Chondrocyte (in vitro differentiated cells): ENCODE measurements around the gene PCBD1. TPM values are rescaled to one million over a fixed set of nuclear protein-coding genes. Genes with fewer than 3 reads are reported as not detected.
A peak's percentile ranks its signal among the peaks of the same experiment; 100 is the strongest.

Experiments used
- DNase-seq: peaks from one replicate; pipeline ENCODE4 v3.0.0; 2021; ENCODE audit warnings: mixed read lengths, low spot score
- H3K27ac Mint-ChIP-seq: one replicate; pipeline ENCODE4 v1.8.0; 2021; ENCODE audit warnings: mild to moderate bottlenecking, moderate library complexity, mixed read lengths; ENCODE audit not compliant: unreplicated experiment
- H3K27me3 Mint-ChIP-seq: 2 replicates; pipeline ENCODE4 v1.8.0; 2021; ENCODE audit warnings: low read depth, mixed read lengths
- H3K36me3 Mint-ChIP-seq: 2 replicates; pipeline ENCODE4 v1.8.0; 2021; ENCODE audit warnings: low read depth, mixed read lengths
- H3K4me1 Mint-ChIP-seq: 2 replicates; pipeline ENCODE4 v1.8.0; 2021; ENCODE audit warnings: low read depth, mild to moderate bottlenecking, mixed read lengths
- H3K4me3 Mint-ChIP-seq: one replicate; pipeline ENCODE4 v1.8.0; 2021; ENCODE audit warnings: mild to moderate bottlenecking, moderate library complexity, mixed read lengths; ENCODE audit not compliant: unreplicated experiment
- H3K9me3 Mint-ChIP-seq: 2 replicates; pipeline ENCODE4 v1.8.0; 2021; ENCODE audit warnings: low read depth, mixed read lengths
- total RNA-seq: library from RNA; stranded (reverse); gene quantifications from 3 replicates; pipeline ENCODE4 v1.2.1, GENCODE V29; 2021
- TF ChIP-seq, protein P1 (sequence below): fragments of 200-600 bp; sonication (generic); IDR thresholded peaks from 2 replicates; pipeline ENCODE4 v1.5.0; 2021; ENCODE audit warnings: antibody characterized with exemption, mild to moderate bottlenecking, moderate library complexity

Gene PCBD1
- total RNA-seq, 1 donor from 2014 or later, result 49.3 TPM

DNA sequence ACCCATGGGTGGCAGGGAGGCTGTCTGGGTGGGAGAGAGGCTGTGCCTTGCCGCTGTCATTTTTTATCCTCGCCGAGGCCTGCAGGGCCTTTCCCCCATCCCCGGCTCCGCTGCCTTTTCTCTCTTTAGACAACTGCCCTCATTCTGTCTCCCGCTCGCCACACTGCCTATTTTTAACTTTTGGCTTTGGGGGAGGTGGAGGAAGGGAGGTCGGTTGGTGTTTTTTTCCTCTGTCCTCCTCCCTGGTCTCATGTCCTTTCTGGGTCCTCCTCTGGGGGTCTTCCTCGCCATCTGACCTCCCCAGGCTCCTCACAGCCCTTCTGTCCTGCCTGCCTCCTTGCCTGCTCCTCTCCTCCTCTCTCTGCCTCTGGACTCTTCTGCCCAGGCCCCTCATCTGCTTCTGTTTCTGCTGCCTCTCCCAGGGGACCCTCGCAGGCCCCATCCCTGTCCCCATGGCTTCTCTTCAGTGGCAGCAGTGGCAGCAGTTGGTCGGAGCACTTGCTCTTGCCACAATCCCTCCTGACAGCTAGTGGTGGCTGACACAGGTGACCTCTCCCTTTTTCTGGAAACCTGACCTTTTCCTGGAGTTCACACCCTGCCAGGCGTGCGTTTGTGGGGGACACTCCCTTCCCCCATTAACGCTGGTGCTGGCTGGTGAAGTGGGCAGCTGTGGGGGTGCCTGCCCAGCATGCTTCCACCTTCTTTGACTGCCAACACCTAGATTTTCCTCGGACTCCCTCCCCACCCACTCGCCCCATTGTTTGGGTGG is 19.5 kb upstream of the PCBD1 start:
- DNase-seq, result no peak
- TF ChIP-seq, protein P1, sequence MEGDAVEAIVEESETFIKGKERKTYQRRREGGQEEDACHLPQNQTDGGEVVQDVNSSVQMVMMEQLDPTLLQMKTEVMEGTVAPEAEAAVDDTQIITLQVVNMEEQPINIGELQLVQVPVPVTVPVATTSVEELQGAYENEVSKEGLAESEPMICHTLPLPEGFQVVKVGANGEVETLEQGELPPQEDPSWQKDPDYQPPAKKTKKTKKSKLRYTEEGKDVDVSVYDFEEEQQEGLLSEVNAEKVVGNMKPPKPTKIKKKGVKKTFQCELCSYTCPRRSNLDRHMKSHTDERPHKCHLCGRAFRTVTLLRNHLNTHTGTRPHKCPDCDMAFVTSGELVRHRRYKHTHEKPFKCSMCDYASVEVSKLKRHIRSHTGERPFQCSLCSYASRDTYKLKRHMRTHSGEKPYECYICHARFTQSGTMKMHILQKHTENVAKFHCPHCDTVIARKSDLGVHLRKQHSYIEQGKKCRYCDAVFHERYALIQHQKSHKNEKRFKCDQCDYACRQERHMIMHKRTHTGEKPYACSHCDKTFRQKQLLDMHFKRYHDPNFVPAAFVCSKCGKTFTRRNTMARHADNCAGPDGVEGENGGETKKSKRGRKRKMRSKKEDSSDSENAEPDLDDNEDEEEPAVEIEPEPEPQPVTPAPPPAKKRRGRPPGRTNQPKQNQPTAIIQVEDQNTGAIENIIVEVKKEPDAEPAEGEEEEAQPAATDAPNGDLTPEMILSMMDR, result no peak
- no peaks in the 10 kb centered on the region for H3K36me3 Mint-ChIP-seq
- no peaks in the 10 kb centered on the region for H3K9me3 Mint-ChIP-seq
- H3K27ac Mint-ChIP-seq, result no peak overlapping the region
- peaks cover 4% of the 10 kb centered on the region for H3K4me1 Mint-ChIP-seq
- H3K27me3 Mint-ChIP-seq, result peaks cover 25% of the 10 kb centered on the region
- H3K4me3 Mint-ChIP-seq, result no peak overlapping the region

DNA sequence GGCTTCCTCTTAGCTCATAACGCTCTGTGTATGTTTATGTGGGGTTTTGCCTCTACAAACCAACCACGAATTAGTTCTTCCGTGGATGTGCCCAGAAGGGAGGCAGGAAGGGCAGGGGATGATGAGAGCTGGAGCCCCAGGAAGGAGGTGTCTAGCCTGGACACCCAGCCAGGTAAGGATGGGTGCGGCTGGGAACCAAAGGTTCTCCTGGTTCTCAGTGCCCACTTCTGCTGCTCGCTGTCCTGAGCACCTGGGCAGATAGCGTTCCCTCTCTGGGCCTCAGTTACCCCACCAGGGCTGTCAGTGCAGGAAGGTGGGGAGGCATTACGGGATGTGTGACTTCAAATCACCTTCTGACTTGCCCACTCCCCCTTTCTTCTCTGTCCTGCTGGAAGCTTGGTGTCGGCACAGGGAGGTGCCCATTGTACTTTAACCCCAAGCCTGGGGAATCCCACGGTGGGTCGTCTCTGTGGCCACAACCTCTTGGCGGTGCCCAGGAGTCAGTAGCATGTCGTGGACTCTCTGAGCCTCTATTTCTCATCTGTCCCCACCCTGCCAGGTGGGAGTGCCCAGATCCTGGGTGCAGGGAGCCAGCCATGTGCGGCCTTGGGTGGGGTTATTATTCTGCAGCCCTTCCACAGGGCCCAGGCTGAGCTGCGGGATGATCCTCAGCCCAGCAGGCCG is 18.7 kb upstream of the PCBD1 start:
- H3K9me3 Mint-ChIP-seq, result no peaks in the 10 kb centered on the region
- no peak overlapping the region for H3K4me3 Mint-ChIP-seq
- H3K36me3 Mint-ChIP-seq, result no peaks in the 10 kb centered on the region
- H3K27ac Mint-ChIP-seq, result no peak overlapping the region
- TF ChIP-seq, protein P1, result no peak
- H3K27me3 Mint-ChIP-seq, result peaks cover 24% of the 10 kb centered on the region
- peaks cover 4% of the 10 kb centered on the region for H3K4me1 Mint-ChIP-seq
- peak; percentile 51 for DNase-seq

DNA sequence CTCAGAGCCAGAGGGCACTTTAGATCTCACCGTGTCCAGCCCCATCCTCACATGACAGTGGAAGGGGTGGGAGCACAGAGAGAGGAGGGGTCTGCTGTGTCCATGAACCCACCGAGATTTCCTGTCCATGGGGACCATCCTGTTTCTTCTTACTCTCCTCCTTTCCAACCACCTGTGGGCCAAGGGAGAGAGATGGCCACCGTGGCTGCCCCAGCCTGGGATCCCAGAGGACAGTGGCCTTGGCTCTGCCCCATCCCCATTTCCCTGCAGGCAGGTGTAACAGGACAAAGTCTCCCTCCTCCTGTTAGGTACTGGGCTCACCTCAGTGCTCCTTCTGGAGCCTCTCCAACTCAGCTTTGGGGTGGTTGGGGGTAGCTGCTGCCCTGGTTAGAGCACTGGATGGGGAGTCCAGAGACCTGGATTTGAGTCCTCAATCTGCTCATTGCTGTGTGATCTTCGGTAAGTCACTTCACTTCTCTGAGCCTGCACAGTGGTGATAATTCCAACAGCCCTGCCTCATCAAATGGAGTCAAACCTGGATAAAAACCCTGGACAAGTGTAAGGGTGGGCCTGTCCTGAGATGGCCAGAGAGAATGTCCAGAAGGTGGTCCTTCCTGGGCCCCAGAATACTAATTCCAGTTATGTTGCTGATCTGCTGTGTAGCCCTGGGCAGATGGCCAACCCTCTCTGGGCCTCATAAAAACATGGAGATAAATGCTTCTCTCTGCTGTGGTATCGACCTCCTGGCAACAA is 17.8 kb upstream of the PCBD1 start:
- Mint-ChIP-seq H3K9me3 (no peaks in the 10 kb centered on the region), H3K36me3 (no peaks in the 10 kb centered on the region), H3K4me1 (peaks cover 4% of the 10 kb centered on the region), H3K27me3 (peaks cover 26% of the 10 kb centered on the region), H3K27ac (no peak overlapping the region), H3K4me3 (no peak overlapping the region)
- DNase-seq, result no peak
- TF ChIP-seq, protein P1, result no peak

DNA sequence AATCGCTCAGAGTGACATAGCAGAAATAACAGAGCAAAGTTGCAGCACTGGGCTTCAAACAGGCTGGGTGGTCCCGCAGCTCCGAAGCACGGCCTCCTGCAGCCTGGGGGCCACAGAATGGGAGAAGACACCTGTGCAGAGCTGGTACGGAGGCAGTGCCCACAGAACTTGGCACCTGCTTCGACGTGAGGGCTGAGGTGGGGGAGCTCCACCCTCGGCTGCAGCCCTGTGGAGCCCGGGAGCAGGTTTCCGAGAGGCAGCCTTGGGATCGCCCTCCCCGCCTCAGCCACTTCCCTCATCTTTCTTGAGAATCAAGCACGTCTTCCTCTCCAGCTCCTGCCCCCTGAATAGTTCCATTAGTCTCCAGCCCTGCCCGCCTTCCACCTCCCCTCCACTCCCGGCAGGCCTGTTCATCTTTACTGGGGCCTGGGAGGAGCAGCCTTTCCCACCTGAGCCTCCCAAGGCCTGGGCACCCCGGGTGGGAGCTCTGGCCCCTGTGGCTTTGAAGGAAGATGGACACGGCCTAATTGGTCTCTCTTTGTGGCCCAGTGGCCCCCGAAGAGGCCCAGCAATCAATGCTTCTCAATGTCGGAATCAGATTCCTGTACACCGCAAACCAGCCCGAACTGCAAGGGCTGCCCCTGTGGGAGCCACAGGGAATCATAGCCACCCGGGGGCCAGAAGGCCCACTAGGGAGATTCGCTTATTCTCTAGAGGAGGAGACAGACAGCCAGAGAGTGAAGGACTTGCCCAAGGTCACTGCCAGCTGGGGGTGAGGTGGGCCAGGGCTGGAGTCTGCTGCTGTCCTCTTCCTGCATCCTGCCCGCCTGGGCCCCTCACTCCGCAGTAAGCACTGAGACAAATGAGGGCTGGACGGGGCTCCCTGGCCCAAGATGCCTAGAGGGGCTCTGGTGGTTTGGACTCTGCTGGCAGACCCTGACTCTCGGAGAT is 17.0 kb upstream of the PCBD1 start:
- H3K27me3 Mint-ChIP-seq, result peaks cover 29% of the 10 kb centered on the region
- H3K9me3 Mint-ChIP-seq, result no peaks in the 10 kb centered on the region
- H3K4me3 Mint-ChIP-seq, result no peak overlapping the region
- H3K4me1 Mint-ChIP-seq, result peaks cover 4% of the 10 kb centered on the region
- peak; percentile 81 for DNase-seq
- H3K27ac Mint-ChIP-seq, result no peak overlapping the region
- TF ChIP-seq, protein P1, result no peak
- H3K36me3 Mint-ChIP-seq, result no peaks in the 10 kb centered on the region
